ENCODE measurements around the gene MCTS1. TPM values are rescaled to one million over a fixed set of nuclear protein-coding genes. Genes with fewer than 3 reads are reported as not detected.

Gene MCTS1
- total and polyA plus RNA-seq, 2 donors (not counting 3 experiments of a cell fraction or from before 2014, with no cell fraction given) = 36.1 to 70.0 TPM

DNA sequence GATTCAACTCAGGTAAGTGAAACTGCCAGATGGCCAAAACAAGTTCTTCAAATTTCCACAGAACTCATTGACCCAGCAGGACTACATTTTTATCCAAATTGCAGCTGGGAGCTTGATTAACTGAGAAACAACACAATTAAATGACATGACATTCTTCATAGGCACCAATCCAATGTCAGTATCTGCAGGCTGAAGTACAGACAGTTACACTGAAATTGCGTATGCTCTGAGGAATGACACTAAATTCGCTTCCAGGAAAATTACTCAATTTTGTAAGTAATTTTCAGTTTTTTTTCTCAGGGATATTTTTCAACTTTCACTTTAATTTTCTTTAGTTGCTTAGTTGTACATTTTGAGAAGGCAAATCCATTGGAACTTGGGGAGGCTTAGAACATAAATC is 21.5 kb downstream of the MCTS1 start:
- Histone ChIP-seq H3K4me1 (ENCODE audit: control insufficient read depth, extremely low read depth, insufficient read depth, low read length) (peaks cover under 1% of the 10 kb centered on the region), H3K79me2 (ENCODE audit: control insufficient read depth, insufficient read depth, low read length) (peaks cover 31% of the 10 kb centered on the region), H3K27me3 (ENCODE audit: control insufficient read depth in 2 of 2, insufficient read depth in 2 of 2, low read length in 2 of 2) (no peaks in the 10 kb centered on the region), H3K27ac (ENCODE audit: insufficient read depth, low read depth, low read length) (no peak overlapping the region), H3K4me2 (ENCODE audit: insufficient read depth, low read length) (no peak overlapping the region), H4K20me1 (replicated peaks; ENCODE audit: control insufficient read depth, extremely low read depth, insufficient read depth, low read length) (no peaks in the 10 kb centered on the region), H2AFZ (ENCODE audit: low read depth, low read length) (no peak overlapping the region), H3K9ac (replicated peaks; ENCODE audit: extremely low read depth, insufficient read depth, low read length) (no peak overlapping the region), H3K4me3 (replicated peaks in 1 of 3; ENCODE audit: insufficient read depth in 1 of 3, low read depth in 1 of 3, low read length in 3 of 3) (no peak overlapping the region), H3K9me3 (replicated peaks; ENCODE audit: control insufficient read depth, insufficient read depth, low read length) (no peaks in the 10 kb centered on the region), H3K9me1 (replicated peaks; ENCODE audit: control insufficient read depth, extremely low read depth, insufficient read depth, low read length) (no peaks in the 10 kb centered on the region), H3K36me3 (ENCODE audit: control insufficient read depth in 2 of 2, extremely low read depth in 1 of 2, insufficient read depth in 2 of 2, low read length in 2 of 2) (no peaks in the 10 kb centered on the region)
- TF ChIP-seq EZH2 (IDR thresholded peaks at IDR 0.05; ENCODE audit: borderline replicate concordance, low read depth, low read length, severe bottlenecking) = no peak
- no peak for TF ChIP-seq FOS (IDR thresholded peaks at IDR 0.05; ENCODE audit: borderline replicate concordance, insufficient read depth, low read length)
- TF ChIP-seq, protein P1, sequence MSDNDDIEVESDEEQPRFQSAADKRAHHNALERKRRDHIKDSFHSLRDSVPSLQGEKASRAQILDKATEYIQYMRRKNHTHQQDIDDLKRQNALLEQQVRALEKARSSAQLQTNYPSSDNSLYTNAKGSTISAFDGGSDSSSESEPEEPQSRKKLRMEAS (IDR thresholded peaks at IDR 0.05; ENCODE audit: insufficient read depth, insufficient read length) = no peak
- TF ChIP-seq MYC (IDR thresholded peaks at IDR 0.05; ENCODE audit: low read depth, low read length) = no peak
- TF ChIP-seq JUN (IDR thresholded peaks at IDR 0.05; ENCODE audit: borderline replicate concordance, insufficient read depth, insufficient read length, low read depth) = no peak
- CTCF ChIA-PET = no interaction called here
- POLR2A ChIA-PET = no interaction called here
- intact Hi-C loops (cut with micrococcal nuclease) = no loop called here
- FAIRE-seq (no peak), DNase-seq (ENCODE audit: low read depth, low spot score) (no peak)
- BruUV-seq (replicated peaks) = no TSS peak
- dilution Hi-C loops (cut with MboI; ENCODE audit: extremely low pct_ligation_motif_present, low sequenced_read_pairs) = no loop called here

DNA sequence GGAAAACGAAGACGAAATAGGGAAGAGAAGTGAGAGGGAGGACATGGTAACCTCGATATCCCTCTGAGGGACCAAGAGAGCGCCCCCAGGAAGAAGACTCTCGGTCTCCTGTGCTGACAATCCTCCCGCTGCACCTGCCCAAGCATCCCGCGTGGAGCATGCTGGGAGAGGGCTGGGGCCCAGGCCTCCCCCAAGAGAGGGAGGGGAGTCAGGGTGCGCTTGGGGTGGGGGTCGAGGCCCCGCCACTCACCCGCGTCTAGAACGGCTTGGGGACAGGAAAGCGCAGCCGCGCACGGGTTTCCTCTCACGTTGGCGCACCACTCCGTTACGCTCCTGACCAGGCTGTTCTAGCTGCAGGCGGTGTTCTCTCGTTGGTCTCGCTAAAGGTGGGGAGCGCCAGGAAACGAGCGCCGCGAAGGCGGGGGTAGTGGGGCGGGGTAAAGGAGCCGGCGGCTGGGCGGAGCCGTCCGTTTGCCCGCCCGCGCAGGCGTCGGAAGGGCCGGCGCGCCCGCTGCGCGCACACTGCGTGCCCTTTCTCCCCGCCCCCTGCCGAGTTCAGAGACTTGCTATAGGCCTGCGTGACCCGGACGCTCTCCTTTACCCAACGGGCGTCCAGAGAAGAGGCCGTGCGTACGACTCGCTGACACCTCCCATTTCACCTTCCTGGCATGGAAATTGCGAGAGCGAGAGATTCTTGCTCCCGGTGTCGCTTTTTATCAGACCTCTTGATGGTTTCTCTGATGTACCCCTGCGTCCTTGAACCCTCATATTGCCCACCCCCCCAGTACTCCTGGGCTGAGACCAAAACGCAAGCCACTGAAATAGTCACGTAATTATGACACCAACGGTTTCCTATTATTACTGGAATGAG is 26.0 kb downstream of the MCTS1 start, which contains the start of gene C1GALT1C1:
C1GALT1C1 (minus strand) TSS at position 388 of the 871 bp plus-strand sequence. CDS start 2,888 bp downstream, outside the sequence.
- no peaks in the 10 kb centered on the region for H3K27me3 ChIP-seq (ENCODE audit: control insufficient read depth in 2 of 2, insufficient read depth in 2 of 2, low read length in 2 of 2)
- peak; percentile 81 for FAIRE-seq
- peak within 1 kb of the TSS; percentile 68 for H3K27ac ChIP-seq (ENCODE audit: insufficient read depth, low read depth, low read length)
- ChIA-PET POLR2A (interaction anchor here (1.0 kb wide), 1 partner anchor 26 kb away, joined by 3 read pairs; the partner anchor contains the start of gene MCTS1), CTCF (no interaction called here)
- no peaks in the 10 kb centered on the region for H3K36me3 ChIP-seq (ENCODE audit: control insufficient read depth in 2 of 2, extremely low read depth in 1 of 2, insufficient read depth in 2 of 2, low read length in 2 of 2)
- peaks cover 3% of the 10 kb centered on the region for H3K4me1 ChIP-seq (ENCODE audit: control insufficient read depth, extremely low read depth, insufficient read depth, low read length)
- peak within 1 kb of the TSS; percentile 38 for H2AFZ ChIP-seq (ENCODE audit: low read depth, low read length)
- peak within 1 kb of the TSS; percentile 77 for H3K4me2 ChIP-seq (ENCODE audit: insufficient read depth, low read length)
- BruUV-seq (replicated peaks) = TSS peak; percentile 61
- H3K9me1 ChIP-seq (replicated peaks; ENCODE audit: control insufficient read depth, extremely low read depth, insufficient read depth, low read length) = no peaks in the 10 kb centered on the region
- intact Hi-C loops (cut with micrococcal nuclease) = loop anchor here (1.0 to 2.0 kb wide), 3 partner anchors 25 to 68 kb away; partner anchors contain the start of gene MCTS1
- peak within 1 kb of the TSS; percentile 62 to 89 (median 85) for H3K4me3 ChIP-seq (replicated peaks in 1 of 3; ENCODE audit: insufficient read depth in 1 of 3, low read depth in 1 of 3, low read length in 3 of 3)
- DNase-seq (ENCODE audit: low read depth, low spot score) = peak; percentile 93
- peaks cover 28% of the 10 kb centered on the region for H3K79me2 ChIP-seq (ENCODE audit: control insufficient read depth, insufficient read depth, low read length)
- peak within 1 kb of the TSS; percentile 75 for H3K9ac ChIP-seq (replicated peaks; ENCODE audit: extremely low read depth, insufficient read depth, low read length)
- dilution Hi-C loops (cut with MboI; ENCODE audit: extremely low pct_ligation_motif_present, low sequenced_read_pairs) = no loop called here
- no peaks in the 10 kb centered on the region for H3K9me3 ChIP-seq (replicated peaks; ENCODE audit: control insufficient read depth, insufficient read depth, low read length)
- no peaks in the 10 kb centered on the region for H4K20me1 ChIP-seq (replicated peaks; ENCODE audit: control insufficient read depth, extremely low read depth, insufficient read depth, low read length)
- TF ChIP-seq POLR2A (IDR thresholded peaks at IDR 0.05; ENCODE audit: low read depth, low read length) = peak; percentile 82
- TF ChIP-seq JUN (IDR thresholded peaks at IDR 0.05; ENCODE audit: borderline replicate concordance, insufficient read depth, insufficient read length, low read depth) = no peak
- peak; percentile 70 for TF ChIP-seq POLR2AphosphoS5 (IDR thresholded peaks at IDR 0.05; ENCODE audit: insufficient read depth, low read depth, low read length)

Data from endothelial cell of umbilical vein (primary cell).